ENCODE measurements around the gene AIMP1. TPM values are rescaled to one million over a fixed set of nuclear protein-coding genes. Genes with fewer than 3 reads are reported as not detected.

AIMP1 gene
- total RNA-seq, result 22.4 TPM

DNA sequence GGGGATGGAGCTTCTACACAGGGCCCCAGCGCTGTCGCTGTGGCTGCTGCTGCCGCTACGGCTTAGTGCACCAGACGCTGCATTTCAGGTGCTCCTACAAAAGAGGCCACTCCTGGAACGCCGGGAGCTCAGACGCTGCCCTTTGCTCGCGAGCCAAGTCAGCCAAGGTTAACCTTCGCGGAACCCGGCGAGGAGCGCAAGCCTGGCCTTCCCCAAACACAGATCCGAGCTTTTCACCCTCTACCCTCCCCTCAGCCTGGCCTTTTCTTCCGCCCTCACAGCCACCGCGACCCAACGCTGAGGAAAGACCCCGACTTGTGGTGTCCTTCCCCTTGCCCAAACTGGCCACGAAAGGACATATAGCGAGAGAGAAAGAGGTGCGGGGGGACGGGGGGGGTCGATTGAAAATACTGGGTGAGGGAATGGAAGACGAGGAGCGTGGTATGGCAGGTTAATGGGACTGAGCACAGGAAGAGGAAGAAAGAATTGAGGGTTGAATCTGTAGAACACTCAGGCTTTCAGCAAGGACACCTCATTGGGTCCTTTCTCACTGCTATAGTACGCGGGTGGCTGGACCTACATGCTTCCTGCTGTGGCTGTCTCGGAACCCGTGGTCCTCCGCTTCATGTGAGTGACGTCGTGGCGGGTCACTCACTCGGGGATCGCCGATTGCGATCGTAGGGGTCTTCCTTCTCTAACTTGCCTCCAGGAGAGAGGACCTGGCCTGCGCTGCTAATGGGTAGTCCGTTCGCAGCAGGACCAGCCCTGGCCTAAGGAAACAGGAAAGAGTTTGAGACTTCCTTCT is at the start of gene AIMP1, which contains the start of gene TBCK:
AIMP1 (plus strand) TSS at position 583 of the 805 bp plus-strand sequence. CDS start 8,460 bp downstream, outside the sequence.
TBCK (minus strand) TSS at position 242 of the 805 bp plus-strand sequence. CDS start 7,249 bp downstream, outside the sequence.
- peak; percentile 58 to 71 for DNase-seq (ENCODE audit: low spot score in 2 of 2)
- no peak for FAIRE-seq

DNA sequence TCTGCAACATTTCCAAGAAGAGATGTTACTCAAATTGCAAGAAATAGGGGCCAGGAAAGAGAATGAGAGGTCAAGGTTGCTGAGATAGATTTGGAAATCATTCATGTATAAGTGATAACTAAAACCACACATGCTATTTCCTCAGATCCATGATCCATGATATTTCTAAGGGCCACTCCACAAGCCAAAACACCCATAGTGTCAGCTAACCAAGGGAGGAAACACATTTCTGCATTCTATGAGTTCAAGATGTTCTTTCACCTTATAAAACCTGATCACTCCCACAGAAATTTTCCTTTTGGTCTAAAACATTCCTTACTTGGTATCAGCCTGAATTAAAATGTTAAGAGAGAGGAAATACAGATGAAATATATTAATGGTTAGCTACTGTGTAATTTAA is 47.6 kb upstream of the AIMP1 start:
- FAIRE-seq (no peak), DNase-seq (ENCODE audit: low spot score in 2 of 2) (no peak)

DNA sequence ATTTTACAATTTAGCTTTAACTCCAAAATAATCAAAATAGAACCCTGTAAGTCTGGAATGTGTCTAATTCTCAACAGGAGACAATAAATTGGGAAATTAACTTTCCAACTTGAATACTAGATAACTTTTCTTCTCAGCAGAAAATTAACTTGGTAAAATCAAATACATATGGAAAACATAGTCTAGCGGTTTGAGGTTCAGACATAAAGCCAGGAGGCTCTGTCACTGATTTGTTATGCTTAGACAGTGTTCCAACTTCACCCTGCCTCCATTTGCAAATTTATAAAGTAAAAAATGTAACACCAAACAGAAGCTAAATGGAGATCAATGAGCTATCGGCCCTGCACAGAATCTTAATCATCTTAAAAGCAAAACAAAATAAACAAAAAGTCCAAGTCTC is 46.6 kb upstream of the AIMP1 start:
- DNase-seq (ENCODE audit: low spot score in 2 of 2) (no peak), FAIRE-seq (no peak)

DNA sequence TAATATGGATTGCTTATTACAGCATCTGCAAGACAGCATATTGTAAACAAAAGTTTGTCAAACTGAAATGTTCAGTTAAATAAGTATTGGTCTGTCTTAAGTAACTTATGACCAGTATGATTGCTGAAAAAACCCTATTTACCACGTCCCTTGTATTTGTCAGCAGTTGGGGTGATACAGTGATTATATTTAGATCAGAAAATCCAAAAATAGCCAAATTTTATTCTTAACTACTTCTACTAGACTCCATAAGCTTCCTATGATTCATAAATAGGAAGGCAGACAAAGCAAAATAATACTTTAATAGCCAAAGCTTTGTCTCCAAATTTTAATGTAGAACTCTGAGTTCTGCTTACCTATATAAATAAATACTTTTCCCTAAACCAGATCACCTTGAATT is 45.6 kb upstream of the AIMP1 start:
- FAIRE-seq, result no peak
- no peak for DNase-seq (ENCODE audit: low spot score in 2 of 2)

DNA sequence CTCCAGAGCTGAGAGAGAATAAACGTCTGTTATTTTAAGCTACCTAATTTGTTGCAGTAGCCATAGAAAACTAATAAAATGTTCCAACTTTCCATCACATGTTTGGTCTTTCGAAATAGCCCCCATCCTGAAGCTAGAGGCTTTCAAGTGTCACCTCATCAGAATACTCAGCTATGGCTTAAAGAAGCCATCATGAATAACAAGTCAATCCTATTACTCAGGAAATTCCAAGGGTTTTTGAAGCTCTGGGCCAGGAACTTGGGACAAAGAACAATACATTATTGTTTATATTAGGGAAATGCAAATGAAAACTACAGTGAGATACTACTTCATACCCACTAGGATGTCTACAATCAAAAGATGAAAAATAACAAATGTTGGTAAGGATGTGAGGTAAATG is 42.5 kb upstream of the AIMP1 start:
- DNase-seq (ENCODE audit: low spot score in 2 of 2) (no peak), FAIRE-seq (no peak)

DNA sequence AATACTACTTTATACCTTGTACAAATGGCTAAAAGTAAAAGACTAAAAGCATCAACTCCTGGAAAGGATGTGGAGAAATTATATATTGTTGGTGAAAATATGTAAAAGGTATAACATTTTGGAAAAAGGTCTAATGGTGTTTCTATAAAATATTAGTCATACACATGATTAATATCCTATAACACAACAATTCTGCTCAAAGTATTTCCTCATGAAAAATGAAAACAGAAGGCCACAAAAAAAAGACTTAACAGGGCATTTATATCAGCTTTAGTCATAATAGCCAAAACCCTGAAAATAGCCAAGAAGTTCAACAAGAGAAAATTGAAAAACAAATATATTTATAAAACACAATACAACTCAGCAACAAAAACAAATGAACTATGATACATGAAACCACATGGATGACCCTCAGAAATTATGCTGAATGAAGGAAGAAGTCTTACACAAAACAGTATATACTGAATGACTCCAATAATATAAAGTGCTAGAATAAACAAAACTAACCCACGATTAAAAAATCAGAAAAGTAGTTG is 39.1 kb upstream of the AIMP1 start:
- no peak for FAIRE-seq
- DNase-seq (ENCODE audit: low spot score in 2 of 2), result no peak

DNA sequence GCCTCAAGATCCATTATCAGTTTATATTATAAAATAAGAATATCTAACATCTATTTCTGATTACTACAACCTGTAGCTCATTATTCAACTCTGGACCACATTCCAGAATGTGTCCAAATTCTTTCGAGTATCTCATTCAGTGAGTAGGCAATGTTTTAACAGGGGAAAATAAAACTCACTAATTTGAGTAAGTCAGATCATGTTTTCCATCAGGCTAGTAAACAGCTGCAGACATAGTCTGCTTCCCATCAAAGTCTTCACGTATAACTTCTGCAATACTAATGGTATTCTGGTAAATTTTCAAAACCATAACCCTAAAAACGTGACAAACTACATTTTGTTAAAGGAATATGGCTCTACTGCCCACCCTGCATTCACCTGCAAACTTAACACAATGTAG is 32.1 kb upstream of the AIMP1 start:
- FAIRE-seq, result no peak
- no peak for DNase-seq (ENCODE audit: low spot score in 2 of 2)

DNA sequence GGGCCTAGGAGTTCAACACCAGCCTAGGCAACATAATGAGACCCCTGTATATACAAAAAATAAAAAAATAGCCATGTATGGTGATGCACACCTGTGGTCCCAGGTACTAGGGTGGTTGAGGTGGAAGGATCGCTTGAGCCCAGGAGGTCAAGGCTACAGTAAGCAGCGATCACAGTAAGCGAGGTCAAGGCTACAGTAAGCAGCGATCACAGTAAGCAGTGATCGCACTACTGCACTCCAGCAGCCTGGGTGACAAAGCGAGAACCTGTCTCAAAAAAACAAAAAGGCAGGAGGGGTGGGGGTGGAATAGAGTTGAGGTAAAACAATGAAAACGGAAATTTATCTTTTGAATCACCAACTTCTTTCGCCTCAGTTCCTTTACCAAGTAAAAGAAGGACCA is 29.7 kb upstream of the AIMP1 start:
- FAIRE-seq, result no peak
- DNase-seq (ENCODE audit: low spot score in 2 of 2), result no peak

DNA sequence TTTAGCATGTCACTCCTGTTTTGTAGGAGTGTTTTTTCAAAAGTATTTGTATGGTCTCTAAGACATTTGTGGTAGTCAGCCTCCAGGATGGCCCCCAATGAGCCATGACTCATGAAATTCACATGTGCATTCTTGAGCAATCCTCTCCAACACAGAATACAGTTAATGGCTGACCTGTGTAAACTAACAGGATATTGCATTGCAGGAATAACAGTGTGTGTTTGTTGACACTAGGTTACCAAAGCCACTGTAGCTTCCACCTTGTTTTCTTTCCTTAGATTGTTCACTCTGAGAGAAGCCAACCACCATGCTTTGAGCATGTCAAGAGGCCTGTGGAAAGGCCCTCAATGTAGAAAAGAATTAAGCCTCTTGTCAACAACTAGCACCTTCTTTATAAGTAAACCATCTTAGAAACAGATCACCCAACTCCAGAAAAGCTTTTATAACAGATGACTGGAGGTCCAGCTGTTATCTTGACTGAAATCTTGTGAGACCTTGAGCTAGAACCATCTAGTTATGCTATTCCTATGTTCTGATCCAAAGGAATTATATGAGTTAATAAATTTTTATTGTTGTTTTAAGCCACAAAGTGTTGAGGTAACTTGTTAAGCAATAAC is 28.9 kb upstream of the AIMP1 start:
- FAIRE-seq (no peak), DNase-seq (ENCODE audit: low spot score in 2 of 2) (no peak)

DNA sequence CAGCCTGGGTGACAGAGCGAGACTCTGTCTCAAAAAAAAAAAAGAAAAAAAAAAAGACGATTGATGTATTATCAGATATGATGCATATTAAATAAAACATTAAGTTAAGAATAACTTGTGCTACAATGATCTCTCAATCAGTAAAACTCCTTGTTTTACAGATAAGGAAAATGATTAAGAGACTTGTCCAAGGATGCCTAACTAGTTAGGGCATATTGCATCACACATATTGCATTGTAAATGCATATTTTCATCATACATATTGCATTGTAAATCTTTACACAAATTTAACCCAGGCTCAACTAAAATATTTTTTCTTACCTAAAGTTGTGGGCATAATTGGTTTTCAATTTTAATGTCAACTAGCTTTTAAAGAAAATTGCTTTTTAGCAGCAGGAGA is 26.6 kb upstream of the AIMP1 start:
- FAIRE-seq (no peak), DNase-seq (ENCODE audit: low spot score in 2 of 2) (no peak)

DNA sequence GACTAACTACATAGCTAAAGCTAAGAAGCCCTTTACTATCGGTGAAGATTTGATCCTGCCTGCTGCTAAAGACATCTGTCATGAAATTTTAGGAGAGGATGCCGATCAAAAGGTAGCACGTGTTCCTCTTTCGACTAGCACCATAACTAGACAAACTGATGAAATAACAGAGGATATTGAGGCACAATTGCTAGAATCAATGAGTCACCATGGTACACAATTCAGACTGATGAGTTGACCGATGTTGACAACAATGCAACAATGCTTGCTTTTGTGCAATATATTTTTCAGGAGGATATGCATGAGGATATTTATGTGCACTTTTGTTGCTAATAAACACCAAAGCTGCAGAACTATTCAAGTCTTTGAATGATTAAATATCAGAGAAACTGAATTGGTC is 24.7 kb upstream of the AIMP1 start:
- FAIRE-seq, result no peak

DNA sequence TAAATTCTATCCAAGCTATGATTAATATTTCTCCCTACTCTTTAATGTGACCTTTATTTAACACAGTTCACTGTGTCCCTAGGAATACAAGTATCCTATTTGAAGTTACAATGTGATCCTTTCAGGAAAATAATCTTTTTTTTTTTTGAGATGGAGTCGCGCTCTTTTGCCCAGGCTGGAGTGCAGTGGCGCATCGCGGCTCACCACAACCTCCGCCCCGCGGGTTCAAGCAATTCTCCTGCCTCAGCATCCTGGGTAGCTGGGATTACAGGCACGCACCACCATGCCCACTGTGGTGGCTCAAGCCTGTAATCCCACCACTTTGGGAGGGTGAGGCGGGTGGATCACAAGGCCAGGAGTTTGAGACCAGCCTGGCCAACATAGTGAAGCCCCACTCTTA is 22.3 kb upstream of the AIMP1 start:
- FAIRE-seq, result no peak
- no peak for DNase-seq (ENCODE audit: low spot score in 2 of 2)

More for the DNA sequence above, 24.7 kb upstream of the AIMP1 start:
- DNase-seq (ENCODE audit: low spot score in 2 of 2), result no peak

DNA sequence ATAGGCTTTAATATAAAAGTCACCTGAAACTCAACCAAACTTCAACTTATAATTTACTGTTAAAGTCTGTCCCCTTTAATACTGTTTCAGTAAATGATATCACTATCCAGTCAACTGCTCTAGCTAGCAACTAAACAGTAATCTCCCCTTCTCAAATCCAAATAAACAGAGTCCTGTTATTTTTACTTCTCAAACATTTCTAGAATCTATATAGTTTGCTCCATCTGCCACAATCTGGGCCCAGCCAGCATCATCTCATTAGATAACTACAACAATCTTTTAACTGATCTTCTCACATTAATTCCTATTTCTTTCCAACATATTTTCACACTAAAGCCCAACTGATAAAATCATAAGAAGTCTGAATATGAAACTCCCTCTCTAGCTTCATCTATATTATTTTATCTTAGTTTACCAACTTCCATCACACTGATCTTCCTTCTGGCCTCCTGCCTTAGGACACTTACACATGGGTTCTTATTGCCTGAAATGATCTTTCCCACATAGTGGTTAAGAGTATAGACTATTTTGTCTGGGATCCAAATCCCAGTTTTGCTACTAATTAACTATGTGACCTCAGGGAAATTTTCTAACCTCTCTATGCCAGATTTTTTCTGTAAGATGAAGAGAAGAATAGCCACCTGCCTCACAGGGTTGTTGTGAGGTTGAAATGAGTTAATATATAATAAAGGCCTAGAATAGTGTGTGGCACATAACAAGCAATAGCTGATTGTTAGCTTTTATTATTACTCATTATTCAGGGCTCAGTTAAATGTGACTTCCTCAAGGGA is 18.9 kb upstream of the AIMP1 start:
- FAIRE-seq (no peak), DNase-seq (ENCODE audit: low spot score in 2 of 2) (no peak)

DNA sequence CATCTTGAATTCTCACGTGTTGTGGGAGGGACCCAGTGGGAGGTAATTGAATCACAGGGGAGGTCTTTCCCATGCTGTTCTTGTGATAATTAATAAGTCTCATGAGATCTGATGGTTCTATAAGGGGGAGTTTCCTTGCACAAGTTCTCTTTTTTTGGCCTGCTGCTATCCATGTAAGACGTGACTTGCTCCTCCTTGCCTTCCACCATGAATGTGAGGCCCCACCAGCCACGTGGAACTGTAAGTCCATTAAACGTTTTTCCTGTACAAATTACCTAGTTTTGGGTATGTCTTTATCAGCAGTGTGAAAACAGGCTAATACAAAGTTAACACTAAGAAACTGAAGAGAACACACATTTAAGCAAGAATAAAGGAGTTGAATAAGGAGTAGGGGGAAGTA is 16.4 kb upstream of the AIMP1 start:
- DNase-seq (ENCODE audit: low spot score in 2 of 2) (no peak), FAIRE-seq (no peak)

DNA sequence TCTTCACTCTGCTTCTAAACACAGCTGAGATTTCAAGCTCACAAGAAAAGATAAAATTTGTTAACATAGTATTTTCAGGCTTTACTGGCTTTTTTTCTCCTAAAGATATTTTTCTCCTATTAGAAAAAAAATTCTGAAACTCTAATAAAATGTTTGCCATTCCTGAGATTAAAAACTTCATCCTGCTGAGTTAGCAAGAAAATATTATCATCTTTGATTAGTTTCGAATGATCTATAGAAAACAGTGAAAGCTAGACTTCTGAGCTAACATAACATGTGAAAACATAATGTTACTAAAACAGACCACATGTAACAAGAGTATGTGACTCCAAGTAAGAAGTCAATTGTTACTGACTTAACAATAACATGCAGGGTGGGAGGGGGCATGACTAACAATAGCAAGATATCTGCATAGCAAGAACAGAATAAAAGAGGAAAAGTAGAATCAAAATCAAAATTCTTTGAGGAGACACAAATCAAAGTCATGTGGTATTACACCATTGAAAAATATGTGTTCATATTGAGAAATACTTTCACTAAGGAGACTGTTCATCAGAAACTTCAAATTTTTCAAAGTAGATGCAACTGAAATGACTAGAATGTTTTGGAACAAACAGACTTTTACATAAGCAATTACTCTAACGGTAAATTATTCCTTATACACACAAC is 14.8 kb upstream of the AIMP1 start:
- FAIRE-seq (no peak), DNase-seq (ENCODE audit: low spot score in 2 of 2) (no peak)

DNA sequence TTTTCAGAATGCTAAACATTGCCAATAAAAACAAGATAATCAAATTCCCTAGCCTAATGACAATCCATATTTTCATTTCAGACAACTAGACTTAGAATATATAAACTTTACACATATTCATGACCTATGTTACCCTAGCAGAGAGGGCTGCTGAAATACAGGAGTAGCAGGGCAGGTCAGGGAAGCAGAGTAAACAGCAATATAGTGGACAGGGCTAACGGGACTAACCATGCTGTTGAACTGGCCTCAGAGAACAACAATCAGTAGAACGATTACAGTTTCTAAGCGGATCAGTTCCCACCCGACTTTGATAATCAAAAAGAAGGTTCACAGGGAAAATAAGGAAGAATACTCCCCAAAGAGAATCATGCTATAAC is 14.3 kb upstream of the AIMP1 start:
- FAIRE-seq, result no peak

DNA sequence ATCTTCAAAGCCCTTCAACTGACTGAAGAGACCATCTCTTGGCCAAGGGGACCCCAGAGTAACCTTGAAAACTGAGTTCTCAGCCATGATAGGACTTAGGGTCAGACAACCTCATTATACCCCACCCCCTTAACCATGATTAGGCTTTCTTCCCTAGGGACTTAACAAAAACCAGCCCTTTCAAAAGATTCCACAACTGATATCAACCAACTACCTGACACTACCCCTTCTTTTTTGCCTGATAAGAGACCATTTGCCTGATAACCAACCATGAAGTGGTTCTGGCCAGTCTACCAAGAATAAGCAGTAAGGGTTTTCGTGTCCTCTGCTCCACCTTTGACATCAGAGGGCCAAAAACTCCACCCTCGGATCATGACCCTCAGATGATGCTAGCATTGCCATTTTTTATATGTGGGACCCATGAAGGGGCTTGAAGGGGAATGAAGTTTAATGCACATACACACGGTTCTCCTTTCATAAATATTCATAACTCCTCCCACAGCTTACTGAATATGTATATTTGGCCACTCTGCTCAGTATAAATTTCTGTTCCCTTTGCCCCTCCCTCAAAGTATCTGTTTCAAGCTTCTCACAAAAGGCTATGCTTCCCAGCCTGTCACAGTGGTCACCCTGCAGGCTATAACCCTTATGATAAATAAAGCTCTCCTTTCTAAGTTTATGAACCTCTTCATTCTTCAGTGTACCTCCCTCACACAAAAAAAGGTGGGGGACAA is 12.6 kb upstream of the AIMP1 start:
- FAIRE-seq, result no peak
- no peak for DNase-seq (ENCODE audit: low spot score in 2 of 2)

More for the DNA sequence above, 14.3 kb upstream of the AIMP1 start:
- DNase-seq (ENCODE audit: low spot score in 2 of 2), result no peak

DNA sequence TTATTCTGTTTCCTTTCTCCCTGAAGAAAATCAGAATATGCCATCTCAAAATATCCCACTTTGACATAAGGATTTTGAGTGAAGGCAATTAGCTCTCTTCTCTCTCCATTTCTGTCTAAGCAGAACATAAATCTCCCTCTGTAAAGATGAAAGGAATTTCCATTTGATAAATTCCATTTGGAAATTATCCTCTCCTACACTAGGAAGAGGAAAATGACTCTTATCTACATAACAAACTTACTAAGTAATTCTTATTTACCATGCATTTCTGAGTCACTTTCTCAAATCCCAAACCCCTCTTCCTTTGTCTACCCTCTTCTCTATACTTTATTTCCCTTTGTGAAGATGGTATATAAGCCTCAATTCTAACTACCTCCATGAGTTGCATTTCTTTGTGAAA is 11.7 kb upstream of the AIMP1 start:
- FAIRE-seq, result no peak
- DNase-seq (ENCODE audit: low spot score in 2 of 2), result no peak

DNA sequence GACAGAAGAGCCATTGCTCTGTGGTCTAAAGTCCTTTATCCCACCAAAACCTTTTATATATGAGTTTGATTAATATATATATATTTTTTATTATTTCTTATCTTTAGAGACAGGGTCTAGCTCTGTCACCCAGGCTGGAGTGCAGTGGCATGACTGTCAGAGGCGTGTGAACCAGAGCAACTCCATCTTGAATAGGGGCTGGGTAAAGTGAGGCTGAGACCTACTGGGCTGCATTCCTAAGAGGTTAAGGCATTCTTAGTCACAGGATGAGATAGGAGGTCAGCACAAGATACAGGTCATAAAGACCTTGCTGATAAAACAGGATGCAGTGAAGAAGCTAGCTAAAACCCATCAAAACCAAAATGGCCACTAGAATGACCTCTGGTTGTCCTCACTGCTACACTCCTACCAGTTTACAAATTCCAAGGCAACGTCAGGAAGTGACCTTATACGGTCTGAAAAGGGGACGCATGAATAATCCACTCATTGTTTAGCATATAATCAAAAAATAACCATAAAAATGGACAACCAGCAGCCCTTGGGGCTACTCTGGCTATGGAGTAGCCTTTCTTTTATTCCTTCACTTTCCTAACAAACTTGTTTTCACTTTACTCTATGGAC is 10.8 kb upstream of the AIMP1 start:
- DNase-seq (ENCODE audit: low spot score in 2 of 2), result no peak
- no peak for FAIRE-seq
